Hypothalamus (tissue), 51 donors: Measurements from ENCODE around the gene RAB26.
"Not testable (repeated sequence)": the region's sequence is repeated elsewhere in the genome, so short reads cannot be mapped to it uniquely, and the experiment has no call there.

Experiments used
- DNase-seq, 51 donors: peaks; one replicate each; lab custom pipeline; 2025; lab: John Stamatoyannopoulos, UW

The RAB26 gene

GRCh38 chr16:2116428-2116827 lies 32.0 kb upstream of the RAB26 start:
- not testable (repeated sequence) for DNase-seq

DNA sequence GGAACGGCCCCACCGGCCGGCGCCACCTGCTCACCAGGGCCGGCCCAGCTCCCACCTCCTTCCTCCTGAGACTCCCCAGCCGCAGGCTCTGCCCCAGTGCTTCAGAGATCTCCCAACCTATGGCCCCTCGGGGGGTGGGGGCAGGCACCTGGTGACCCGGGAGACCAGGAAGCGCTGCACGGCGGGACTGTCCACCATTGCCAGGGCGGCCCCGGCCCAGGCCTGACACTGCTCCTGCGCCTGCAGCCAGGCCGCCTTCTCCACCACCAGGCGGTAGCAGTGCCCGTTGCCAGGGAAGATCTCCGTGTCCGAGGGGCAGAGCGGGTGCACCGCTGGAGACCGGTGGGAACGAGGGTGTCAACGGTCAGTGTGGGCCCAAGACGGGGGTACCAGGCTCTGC lies 31.1 kb upstream of the RAB26 start:
- DNase-seq, result not testable (repeated sequence)

GRCh38 chr16:2117960-2118722 lies 30.3 kb upstream of the RAB26 start:
- not testable (repeated sequence) for DNase-seq

DNA sequence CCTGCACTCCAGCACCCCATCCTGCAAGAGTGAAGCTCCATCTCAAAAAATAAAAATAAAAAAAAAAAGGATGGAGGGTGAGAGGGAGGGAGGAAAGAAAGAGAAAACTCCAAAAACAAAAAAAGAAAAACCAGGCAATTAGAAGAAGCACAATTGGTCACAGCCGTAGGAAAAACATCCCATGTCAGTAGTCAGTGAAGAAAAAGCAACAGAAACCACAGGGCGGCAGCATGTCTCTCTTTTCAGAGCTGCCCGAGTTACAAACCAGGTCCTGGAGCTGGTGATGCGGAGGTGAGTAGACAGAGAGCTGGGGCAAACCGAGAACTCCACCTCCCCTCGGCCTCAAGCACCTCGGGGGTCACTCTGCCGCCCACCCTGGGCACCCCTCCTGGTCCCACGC lies 27.1 kb upstream of the RAB26 start:
- DNase-seq, result peak in 35 of 51 donors; percentile 17 to 81 (median 42)

GRCh38 chr16:2121853-2122252 lies 26.6 kb upstream of the RAB26 start:
- DNase-seq, result peak in 31 of 51 donors; percentile 12 to 76 (median 50)

DNA sequence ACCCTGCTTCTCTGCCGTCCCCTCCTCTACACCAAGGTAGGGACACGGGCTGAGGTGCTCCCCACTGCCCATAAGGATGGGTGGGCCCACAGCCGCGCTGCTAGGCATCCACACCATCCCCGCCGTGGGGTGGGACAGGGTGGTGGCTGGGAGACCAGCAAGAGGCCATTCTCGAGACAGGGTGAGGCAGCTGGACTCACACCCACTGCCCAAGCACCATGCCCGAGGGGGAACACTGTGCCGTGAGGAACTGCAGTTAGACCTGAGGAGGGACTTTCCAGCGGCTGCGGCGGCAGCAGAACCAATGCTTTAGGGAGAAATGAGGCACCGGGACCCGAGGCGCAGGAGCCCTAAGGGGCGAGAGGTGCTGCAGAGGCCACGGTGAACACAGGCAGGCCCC lies 26.0 kb upstream of the RAB26 start:
- no peak for DNase-seq

DNA sequence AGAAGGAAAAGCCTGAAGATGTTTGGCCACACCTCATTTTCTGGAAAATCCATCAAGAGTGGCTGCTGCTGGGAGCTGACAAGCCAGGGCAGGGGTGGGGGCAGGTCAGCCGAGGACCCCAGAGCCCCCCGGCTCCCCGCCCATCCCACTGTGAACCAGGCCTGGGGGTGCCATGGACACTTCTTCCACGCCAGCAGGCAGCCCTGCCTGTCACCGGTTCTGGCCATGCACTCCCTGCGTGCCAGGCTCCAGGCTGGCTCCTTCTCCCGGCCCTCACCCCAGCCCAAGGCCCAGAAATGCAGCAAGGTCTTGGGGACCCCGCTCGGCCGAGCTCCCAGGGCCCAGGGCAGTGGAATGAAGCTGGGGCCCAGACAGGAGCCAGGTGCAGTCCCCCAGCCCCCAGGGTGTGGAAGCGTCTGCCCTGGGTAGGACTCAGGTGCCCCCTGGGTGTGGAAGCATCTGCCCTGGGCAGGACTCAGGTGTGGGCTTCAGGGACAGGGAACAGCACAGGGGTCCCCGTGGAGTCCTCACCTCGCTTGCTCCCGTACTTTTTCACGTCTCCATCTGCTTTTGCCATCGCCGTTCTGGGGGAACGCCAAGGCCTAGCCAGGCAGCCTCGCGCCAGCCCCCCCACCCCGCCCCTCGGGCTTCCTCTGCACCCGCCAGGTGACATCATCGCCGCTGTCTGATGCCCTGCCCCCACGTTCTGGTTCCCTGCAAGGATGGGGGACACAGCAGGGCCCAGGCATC lies 25.3 kb upstream of the RAB26 start:
- peak in 2 of 51 donors; percentile 15 to 19 for DNase-seq

DNA sequence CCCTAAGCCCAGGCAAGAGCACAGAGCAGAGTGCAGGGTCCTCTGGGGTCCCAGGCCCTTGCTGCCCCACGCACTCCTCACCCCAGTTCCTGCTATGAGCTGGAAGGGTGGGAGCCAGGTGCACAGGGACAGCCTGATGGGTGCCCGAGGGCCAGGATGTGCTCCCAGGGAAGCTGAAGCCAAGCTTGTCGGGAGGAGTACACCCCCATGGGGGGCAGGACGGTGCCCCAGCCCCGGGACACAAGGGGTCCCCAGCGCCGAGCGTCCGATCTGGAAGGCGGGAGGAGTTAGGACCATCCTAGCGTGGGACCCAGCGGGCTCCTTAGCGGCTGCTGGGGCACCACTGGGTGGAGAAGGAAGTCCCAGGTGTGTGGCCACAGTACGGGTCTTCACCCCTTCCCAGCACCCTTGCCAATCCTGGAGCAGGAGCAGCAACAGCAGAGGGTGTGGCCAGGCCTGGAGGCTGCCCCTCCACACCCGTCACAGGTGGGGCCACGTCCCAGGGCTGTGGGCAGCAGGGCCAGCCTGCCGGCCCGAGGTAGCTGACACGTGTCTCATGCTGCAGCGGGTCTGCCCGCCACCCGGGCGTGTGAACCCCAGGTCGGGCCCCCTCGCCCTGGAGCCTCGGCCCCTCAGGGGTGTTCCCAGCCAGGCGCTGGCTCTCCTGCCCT lies 24.6 kb upstream of the RAB26 start:
- DNase-seq, result not testable (repeated sequence)

DNA sequence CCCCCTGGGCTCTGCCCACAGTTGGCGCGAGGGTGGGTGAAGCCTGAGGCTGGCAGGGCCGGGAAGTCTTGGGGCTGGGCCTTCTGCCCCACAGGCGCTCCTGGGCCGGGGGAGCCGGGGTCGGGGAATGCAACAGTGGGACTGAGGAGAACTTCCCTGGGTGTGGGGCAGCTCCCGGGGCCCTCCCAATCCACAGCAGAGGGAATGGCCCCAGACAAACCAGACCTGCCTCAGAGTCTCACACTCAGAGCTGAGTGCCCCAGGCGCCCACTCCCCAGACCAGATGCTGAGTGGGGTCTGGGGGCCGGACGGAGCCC lies 24.1 kb upstream of the RAB26 start:
- peak in 2 of 51 donors; percentile 32 to 43 for DNase-seq

GRCh38 chr16:2124694-2125444 lies 23.6 kb upstream of the RAB26 start:
- peak in 33 of 51 donors; percentile 15 to 82 (median 53) for DNase-seq

DNA sequence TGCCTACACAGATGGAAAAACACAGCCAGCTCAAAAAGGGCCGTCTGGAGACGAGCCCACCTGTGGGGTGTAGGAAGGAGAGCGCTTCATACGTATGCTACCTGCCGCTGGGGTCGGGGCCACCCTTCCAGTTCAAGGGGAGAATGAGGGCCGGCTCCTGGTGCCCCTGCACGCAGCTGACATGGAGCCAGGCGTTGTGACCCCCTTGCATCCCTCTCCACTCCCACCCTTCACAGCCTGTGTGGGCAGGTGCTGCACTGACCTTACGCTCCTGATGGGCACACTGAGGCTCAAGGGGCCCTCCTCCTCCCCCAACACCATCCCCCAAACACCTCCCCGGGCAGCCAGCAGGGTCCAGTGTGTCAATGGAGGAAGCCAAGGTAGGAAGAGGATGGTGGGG lies 22.8 kb upstream of the RAB26 start:
- peak in 1 of 51 donors; percentile 46 for DNase-seq

GRCh38 chr16:2126161-2126743 lies 22.2 kb upstream of the RAB26 start:
- peak in 41 of 51 donors; percentile 30 to 91 (median 73) for DNase-seq

GRCh38 chr16:2126928-2127556 lies 21.4 kb upstream of the RAB26 start:
- peak in 23 of 51 donors; percentile 19 to 65 (median 35) for DNase-seq

DNA sequence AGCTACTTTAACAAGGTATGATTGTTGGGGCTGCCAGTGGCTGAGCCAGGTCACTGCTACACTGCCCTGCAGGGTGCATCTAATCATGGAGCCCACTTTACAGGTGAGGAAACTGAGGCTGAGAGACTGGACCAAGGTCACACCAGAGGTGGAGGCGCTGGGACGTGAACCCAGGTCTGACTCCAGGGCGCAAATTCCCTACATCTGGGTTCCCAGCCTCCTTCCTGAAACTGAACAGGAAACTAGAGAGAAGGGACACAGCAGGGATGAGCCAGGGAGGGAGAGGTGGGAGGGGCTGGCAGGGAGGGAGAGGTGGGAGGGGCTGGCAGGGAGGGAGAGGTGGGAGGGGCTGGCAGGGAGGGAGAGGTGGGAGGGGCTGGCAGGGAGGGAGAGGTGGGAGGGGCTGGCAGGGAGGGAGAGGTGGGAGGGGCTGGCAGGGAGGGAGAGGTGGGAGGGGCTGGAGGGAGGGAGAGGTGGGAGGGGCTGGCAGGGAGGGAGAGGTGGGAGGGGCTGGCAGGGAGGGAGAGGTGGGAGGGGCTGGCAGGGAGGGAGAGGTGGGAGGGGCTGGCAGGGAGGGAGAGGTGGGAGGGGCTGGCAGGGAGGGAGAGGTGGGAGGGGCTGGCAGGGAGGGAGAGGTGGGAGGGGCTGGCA lies 20.7 kb upstream of the RAB26 start:
- peak in 1 of 51 donors; percentile 17 for DNase-seq

- DNase-seq, result not testable (repeated sequence)
Measured at GRCh38 chr16:2129251-2129650, 19.2 kb upstream of the RAB26 start.

- not testable (repeated sequence) for DNase-seq
Measured at GRCh38 chr16:2129890-2130447, 18.5 kb upstream of the RAB26 start.

DNA sequence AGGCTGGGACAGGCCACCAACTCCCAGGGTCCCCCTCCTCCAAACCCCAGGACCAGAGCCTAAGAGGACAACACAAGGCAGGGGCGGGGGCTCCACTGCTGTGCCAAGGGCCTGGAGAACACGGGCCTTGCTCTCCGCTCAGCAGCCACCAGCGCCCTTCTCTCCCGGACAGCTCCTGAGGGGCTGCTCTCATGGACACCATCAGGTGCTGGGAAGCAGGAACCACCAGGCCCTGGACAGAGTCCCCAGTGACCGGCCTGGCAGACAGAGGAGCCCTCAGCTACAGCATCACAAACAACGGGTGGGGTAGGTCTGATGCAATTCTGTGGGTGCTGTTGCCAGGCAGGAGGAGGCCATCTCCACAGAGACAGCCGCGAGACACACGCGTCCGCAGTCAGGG lies 14.6 kb upstream of the RAB26 start:
- DNase-seq, result not testable (repeated sequence)

DNA sequence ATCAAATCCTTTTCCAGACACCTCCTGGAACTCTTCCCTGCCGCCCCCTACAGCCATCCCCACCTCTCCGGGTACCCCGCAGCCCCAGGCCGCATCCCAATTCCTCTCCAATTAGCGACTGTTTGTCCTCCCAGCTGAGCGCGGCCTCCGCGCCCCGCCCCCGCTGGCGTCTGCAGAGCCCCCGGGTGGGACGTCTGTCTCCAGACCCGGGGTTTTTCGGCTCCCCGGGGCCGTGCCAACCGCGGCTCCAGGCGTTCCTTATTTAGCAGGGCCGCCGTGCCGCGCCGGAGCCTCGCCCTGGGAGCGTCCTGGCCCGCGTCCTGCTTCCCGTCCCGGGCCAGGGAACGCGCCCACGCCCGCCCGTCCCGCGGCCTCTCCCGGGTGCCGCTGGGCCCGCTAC lies 13.4 kb upstream of the RAB26 start:
- DNase-seq, result peak in 2 of 51 donors; percentile 19 to 27
